DMS79 (cell line): Measurements from ENCODE around the gene TSPAN18.

ENCODE experiments used
- DNase-seq: peaks from one replicate; lab custom pipeline; 2025; lab: John Stamatoyannopoulos, UW

TSPAN18 gene

GRCh38 chr11:44942029-44942955 lies 215.5 kb downstream of the TSPAN18 start:
- no peak for DNase-seq

GRCh38 chr11:44943118-44943517 lies 216.4 kb downstream of the TSPAN18 start:
- peak; percentile 88 for DNase-seq

- DNase-seq: peak; percentile 49
Observed at GRCh38 chr11:44943696-44944095, 216.9 kb downstream of the TSPAN18 start.

- DNase-seq: no peak
Observed at GRCh38 chr11:44944181-44944852, 217.6 kb downstream of the TSPAN18 start.

GRCh38 chr11:44944853-44945235 lies 218.1 kb downstream of the TSPAN18 start:
- no peak for DNase-seq

- DNase-seq: no peak
Observed at GRCh38 chr11:44945666-44946065, 218.9 kb downstream of the TSPAN18 start.

- no peak for DNase-seq
Observed at GRCh38 chr11:44946263-44946662, 219.5 kb downstream of the TSPAN18 start.

- DNase-seq: no peak
Observed at GRCh38 chr11:44947114-44947513, 220.4 kb downstream of the TSPAN18 start.

GRCh38 chr11:44948155-44948554 lies 221.4 kb downstream of the TSPAN18 start:
- DNase-seq: no peak

- peak; percentile 40 for DNase-seq
Observed at GRCh38 chr11:44949160-44950030, 222.6 kb downstream of the TSPAN18 start.

GRCh38 chr11:44950031-44950624 lies 223.4 kb downstream of the TSPAN18 start:
- DNase-seq: no peak

GRCh38 chr11:44950625-44951476 lies 224.1 kb downstream of the TSPAN18 start, which contains the start of gene TP53I11:
Gene TP53I11 (minus strand): TSS chr11:44950883. CDS start chr11:44938335, 12,548 bp downstream.
- no peak for DNase-seq

GRCh38 chr11:44952082-44952481 lies 225.3 kb downstream of the TSPAN18 start:
- DNase-seq: no peak

GRCh38 chr11:44952500-44953260 lies 225.9 kb downstream of the TSPAN18 start:
- peak; percentile 29 for DNase-seq

GRCh38 chr11:44954051-44954906 lies 227.5 kb downstream of the TSPAN18 start:
- DNase-seq: peak; percentile 81

- DNase-seq: no peak
Observed at GRCh38 chr11:44955015-44955738, 228.4 kb downstream of the TSPAN18 start.

GRCh38 chr11:44957040-44957515 lies 230.3 kb downstream of the TSPAN18 start:
- DNase-seq: no peak
